ENCODE measurements around the gene LONRF2.

DNA sequence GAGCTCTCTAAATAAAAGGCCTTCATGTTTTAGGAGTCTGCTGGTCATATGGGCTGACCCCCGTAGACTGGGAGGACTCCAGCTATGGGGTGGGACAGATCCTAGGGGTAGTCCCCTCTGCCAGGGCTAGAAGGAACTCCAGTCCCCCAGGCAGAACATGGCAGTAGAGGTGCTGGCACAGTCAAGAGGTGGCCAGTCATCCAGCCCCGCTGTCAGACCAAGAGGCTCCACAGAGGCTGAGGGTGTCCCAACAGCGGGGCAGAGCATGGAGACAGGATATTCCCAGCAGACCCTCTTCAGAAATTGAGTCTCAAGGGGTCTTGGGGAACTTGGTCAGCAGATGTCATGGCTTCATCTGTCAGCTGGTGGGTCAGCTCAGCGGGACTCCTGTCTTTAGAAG lies 76.6 kb downstream of the LONRF2 start:
- TF ChIP-seq, protein P1, sequence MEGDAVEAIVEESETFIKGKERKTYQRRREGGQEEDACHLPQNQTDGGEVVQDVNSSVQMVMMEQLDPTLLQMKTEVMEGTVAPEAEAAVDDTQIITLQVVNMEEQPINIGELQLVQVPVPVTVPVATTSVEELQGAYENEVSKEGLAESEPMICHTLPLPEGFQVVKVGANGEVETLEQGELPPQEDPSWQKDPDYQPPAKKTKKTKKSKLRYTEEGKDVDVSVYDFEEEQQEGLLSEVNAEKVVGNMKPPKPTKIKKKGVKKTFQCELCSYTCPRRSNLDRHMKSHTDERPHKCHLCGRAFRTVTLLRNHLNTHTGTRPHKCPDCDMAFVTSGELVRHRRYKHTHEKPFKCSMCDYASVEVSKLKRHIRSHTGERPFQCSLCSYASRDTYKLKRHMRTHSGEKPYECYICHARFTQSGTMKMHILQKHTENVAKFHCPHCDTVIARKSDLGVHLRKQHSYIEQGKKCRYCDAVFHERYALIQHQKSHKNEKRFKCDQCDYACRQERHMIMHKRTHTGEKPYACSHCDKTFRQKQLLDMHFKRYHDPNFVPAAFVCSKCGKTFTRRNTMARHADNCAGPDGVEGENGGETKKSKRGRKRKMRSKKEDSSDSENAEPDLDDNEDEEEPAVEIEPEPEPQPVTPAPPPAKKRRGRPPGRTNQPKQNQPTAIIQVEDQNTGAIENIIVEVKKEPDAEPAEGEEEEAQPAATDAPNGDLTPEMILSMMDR (IDR thresholded peaks at IDR 0.05; ENCODE audit: poor library complexity), result no peak
- TF ChIP-seq EZH2 (IDR thresholded peaks at IDR 0.05; ENCODE audit: borderline replicate concordance) (no peak), EZH2phosphoT487 (IDR thresholded peaks at IDR 0.05; ENCODE audit: low read depth, severe bottlenecking, unreplicated experiment) (no peak)

Measured in hepatocyte (in vitro differentiated cells).